Thymus (tissue), 14 donors: Measurements from ENCODE around the gene SELP. TPM values are rescaled to one million over a fixed set of nuclear protein-coding genes. Genes with fewer than 3 reads are reported as not detected.
A peak's percentile ranks its signal among the peaks of the same experiment; 100 is the strongest.
"Not testable (repeated sequence)": the region's sequence is repeated elsewhere in the genome, so short reads cannot be mapped to it uniquely, and the experiment has no call there.

Source experiments
- DNase-seq, 9 donors: peaks; one replicate each; pipeline ENCODE4 v3.0.0-alpha.2; 2013; ENCODE audit warnings: low spot score in 9 of 9, low read depth in 6 of 9, missing footprints in 1 of 9
- H3K27ac ChIP-seq, 2 donors: one replicate each; pipeline ENCODE4 v1.5.1; 2013; ENCODE audit warnings: control low read depth in 1 of 2, low read depth in 1 of 2, low read length in 1 of 2, mild to moderate bottlenecking in 1 of 2, moderate library complexity in 1 of 2
- H3K27me3 ChIP-seq, 2 donors: one replicate each; pipeline ENCODE4 v1.5.1; 2013; ENCODE audit warnings: low read length in 1 of 2; ENCODE audit not compliant: control insufficient read depth in 2 of 2, insufficient read depth in 1 of 2
- H3K36me3 ChIP-seq, 2 donors: one replicate each; pipeline ENCODE4 v1.5.1; 2013; ENCODE audit warnings: low read length in 1 of 2, mild to moderate bottlenecking in 1 of 2, moderate library complexity in 1 of 2; ENCODE audit not compliant: control insufficient read depth in 2 of 2, insufficient read depth in 2 of 2
- H3K4me1 ChIP-seq, 2 donors: one replicate each; pipeline ENCODE4 v1.5.1; 2013; ENCODE audit warnings: low read length in 2 of 2; ENCODE audit not compliant: control insufficient read depth in 2 of 2, insufficient read depth in 2 of 2
- H3K4me3 ChIP-seq, 2 donors: one replicate each; pipeline ENCODE4 v1.5.1; 2013; ENCODE audit warnings: low read length in 2 of 2, control low read depth in 1 of 2, mild to moderate bottlenecking in 1 of 2
- H3K9me3 ChIP-seq, 2 donors: one replicate each; pipeline ENCODE4 v1.5.1; 2013; ENCODE audit warnings: low read length in 1 of 2, mild to moderate bottlenecking in 1 of 2; ENCODE audit not compliant: control insufficient read depth in 2 of 2, insufficient read depth in 1 of 2
- WGBS: extraction: QIAGEN DNeasy Blood & Tissue Kit; methylation state at CpG from one replicate; pipeline ENCODE4 v1.1.7; 2013; 5-methylcytosine and 5-hydroxymethylcytosine counted together
- long read RNA-seq, 10 donors: transcript quantifications; one replicate each; lab custom pipeline, GENCODE V29; 2026
- polyA plus RNA-seq: library from polyadenylated mRNA; stranded (reverse); fragments of 200-250 nt; gene quantifications from one replicate; pipeline ENCODE4 v1.2.3, GENCODE V29; 2013
- total RNA-seq: library from RNA; stranded (reverse); fragments of 120-200 nt; gene quantifications from one replicate; pipeline ENCODE4 v1.2.4, GENCODE V29; 2013
- donor health status: healthy.

SELP gene
- total RNA-seq: 1.0 TPM
- polyA plus RNA-seq: 3.7 TPM
- long read RNA-seq, donor 1: 0 reads
- long read RNA-seq, donor 2: 0 reads
- long read RNA-seq, donor 3: 0 reads
- long read RNA-seq, donor 4: 0 reads
- long read RNA-seq, donor 5: 0 reads
- long read RNA-seq, donor 6: 0 reads
- long read RNA-seq, donor 7: 0 reads
- long read RNA-seq, donor 8: 0 reads
- long read RNA-seq, donor 9: 0 reads
- long read RNA-seq, donor 10: 0 reads

- Histone ChIP-seq H3K4me3 (no peak within 1 kb of the TSS), H3K9me3 (peaks cover 2 to 17% of the 10 kb centered on the region in 2 donors), H3K27ac (no peak within 1 kb of the TSS), H3K36me3 (no peaks in the 10 kb centered on the region), H3K27me3 (no peaks in the 10 kb centered on the region), H3K4me1 (peaks cover 0 to 11% of the 10 kb centered on the region in 2 donors)
- 88% methylated on average over 1 of the region's 1 CpG for WGBS
- no peak for DNase-seq
Observed at GRCh38 chr1:169630006-169630405, at the start of gene SELP. TSS of gene SELP (minus strand) at chr1:169630124. CDS start at chr1:169630074, 50 bp downstream.

- 90% methylated on average over 3 of the region's 3 CpGs for WGBS
- Histone ChIP-seq H3K36me3 (no peaks in the 10 kb centered on the region), H3K9me3 (no peaks in the 10 kb centered on the region), H3K27me3 (no peaks in the 10 kb centered on the region), H3K4me1 (peaks cover 0 to 2% of the 10 kb centered on the region in 2 donors), H3K27ac (no peak overlapping the region), H3K4me3 (no peak overlapping the region)
- no peak for DNase-seq
Observed at GRCh38 chr1:169679692-169680091, 49.8 kb upstream of the SELP start.

GRCh38 chr1:169676001-169676400 lies 46.1 kb upstream of the SELP start:
- Histone ChIP-seq H3K27me3 (no peaks in the 10 kb centered on the region), H3K36me3 (no peaks in the 10 kb centered on the region), H3K4me1 (peaks cover 0 to 2% of the 10 kb centered on the region in 2 donors), H3K9me3 (no peaks in the 10 kb centered on the region), H3K4me3 (no peak overlapping the region), H3K27ac (no peak overlapping the region)
- no peak for DNase-seq
- WGBS: 53% methylated on average over 2 of the region's 2 CpGs

GRCh38 chr1:169670836-169671235 lies 40.9 kb upstream of the SELP start:
- Histone ChIP-seq H3K4me1 (peaks cover 0 to 5% of the 10 kb centered on the region in 2 donors), H3K36me3 (no peaks in the 10 kb centered on the region), H3K27me3 (no peaks in the 10 kb centered on the region), H3K27ac (no peak overlapping the region), H3K4me3 (no peak overlapping the region), H3K9me3 (no peaks in the 10 kb centered on the region)
- 24% methylated on average over 3 of the region's 3 CpGs for WGBS
- no peak for DNase-seq

GRCh38 chr1:169670244-169670643 lies 40.3 kb upstream of the SELP start:
- 100% methylated on average over 3 of the region's 3 CpGs for whole genome bisulfite sequencing

GRCh38 chr1:169667699-169668596 lies 38.0 kb upstream of the SELP start:
- WGBS: 92% methylated on average over 27 of the region's 28 CpGs
- not testable (repeated sequence) for DNase-seq, H3K36me3 ChIP-seq, H3K4me1 ChIP-seq, H3K27ac ChIP-seq, H3K9me3 ChIP-seq, H3K27me3 ChIP-seq, H3K4me3 ChIP-seq

More at GRCh38 chr1:169670244-169670643, 40.3 kb upstream of the SELP start:
- H3K4me3 ChIP-seq, H3K27me3 ChIP-seq, H3K4me1 ChIP-seq, H3K36me3 ChIP-seq, DNase-seq, H3K27ac ChIP-seq, H3K9me3 ChIP-seq: not testable (repeated sequence)

GRCh38 chr1:169667227-169667639 lies 37.3 kb upstream of the SELP start:
- H3K36me3 ChIP-seq, H3K4me1 ChIP-seq, H3K27me3 ChIP-seq, H3K9me3 ChIP-seq, H3K27ac ChIP-seq, H3K4me3 ChIP-seq: not testable (repeated sequence)
- WGBS: 86% methylated on average over 2 of the region's 2 CpGs
- DNase-seq: peak in 1 of 9 donors; percentile 25

- not testable (repeated sequence) for H3K27ac ChIP-seq, H3K27me3 ChIP-seq, H3K9me3 ChIP-seq, H3K4me1 ChIP-seq, H3K4me3 ChIP-seq, H3K36me3 ChIP-seq, DNase-seq
- 91% methylated on average over 8 of the region's 8 CpGs for WGBS
Observed at GRCh38 chr1:169662680-169663079, 32.8 kb upstream of the SELP start.

- not testable (repeated sequence) for DNase-seq, H3K36me3 ChIP-seq, H3K4me1 ChIP-seq, H3K27ac ChIP-seq, H3K9me3 ChIP-seq, H3K4me3 ChIP-seq, H3K27me3 ChIP-seq
- WGBS: 96% methylated on average over 16 of the region's 16 CpGs
Observed at GRCh38 chr1:169661066-169661465, 31.1 kb upstream of the SELP start.
